Measurements from ENCODE around the gene PPM1L. TPM values are rescaled to one million over a fixed set of nuclear protein-coding genes. Genes with fewer than 3 reads are reported as not detected.

Gene PPM1L
- total RNA-seq, 1 experiment from 2014 or later: 7.3 TPM

- Histone ChIP-seq H2BK12ac (ENCODE audit: insufficient read length, low read depth, low read length) (no peak overlapping the region), H3K4ac (ENCODE audit: low read depth, low read length) (no peak overlapping the region), H3K18ac (ENCODE audit: insufficient read length, low read depth, low read length) (no peak overlapping the region), H3T11ph (ENCODE audit: low read length) (no peak overlapping the region), H3K79me2 (ENCODE audit: insufficient read depth, low read length) (no peaks in the 10 kb centered on the region), H2AK5ac (ENCODE audit: insufficient read length, low read length) (no peak overlapping the region), H3K79me1 (ENCODE audit: insufficient read depth, low read depth, low read length, poor library complexity, severe bottlenecking) (no peaks in the 10 kb centered on the region), H4K5ac (ENCODE audit: insufficient read length, low read depth, low read length) (no peak overlapping the region), H4K20me1 (ENCODE audit: control insufficient read depth, insufficient read depth, insufficient read length) (no peaks in the 10 kb centered on the region), H3K23ac (ENCODE audit: insufficient read length, low read depth, low read length) (no peak overlapping the region), H2BK15ac (ENCODE audit: low read depth, low read length) (no peak overlapping the region), H3K4me2 (ENCODE audit: insufficient read depth, insufficient read length, low read length) (no peak overlapping the region), H3K9ac (ENCODE audit: extremely low read depth, insufficient read length, low read length) (no peak overlapping the region), H3K23me2 (ENCODE audit: insufficient read length, low read depth, low read length, poor library complexity, severe bottlenecking) (peaks cover 8% of the 10 kb centered on the region), H3K14ac (ENCODE audit: insufficient read depth, low read length) (no peak overlapping the region), H2BK120ac (ENCODE audit: low read depth, low read length, poor library complexity, severe bottlenecking) (no peak overlapping the region), H3K27ac (ENCODE audit: insufficient read length, low read depth, low read length) (no peak overlapping the region), H3K27me3 (ENCODE audit: insufficient read depth, low read length) (peaks cover 3% of the 10 kb centered on the region; the same call in 1 of the 2 replicates), H2BK20ac (ENCODE audit: low read depth, low read length, poor library complexity, severe bottlenecking) (no peak overlapping the region), H4K91ac (ENCODE audit: insufficient read length, low read depth, low read length) (no peak overlapping the region), H3K4me1 (ENCODE audit: insufficient read depth, low read length) (no peaks in the 10 kb centered on the region), H4K8ac (replicated peaks; ENCODE audit: insufficient read length, low read depth, low read length) (no peak overlapping the region), H3K9me3 (ENCODE audit: control insufficient read depth, low read depth, low read length) (no peaks in the 10 kb centered on the region), H2AFZ (ENCODE audit: low read length) (no peak overlapping the region), H2BK5ac (ENCODE audit: insufficient read length, low read length) (no peak overlapping the region), H3K56ac (ENCODE audit: insufficient read length, low read depth, low read length) (no peak overlapping the region)
- TF ChIP-seq, protein P1, sequence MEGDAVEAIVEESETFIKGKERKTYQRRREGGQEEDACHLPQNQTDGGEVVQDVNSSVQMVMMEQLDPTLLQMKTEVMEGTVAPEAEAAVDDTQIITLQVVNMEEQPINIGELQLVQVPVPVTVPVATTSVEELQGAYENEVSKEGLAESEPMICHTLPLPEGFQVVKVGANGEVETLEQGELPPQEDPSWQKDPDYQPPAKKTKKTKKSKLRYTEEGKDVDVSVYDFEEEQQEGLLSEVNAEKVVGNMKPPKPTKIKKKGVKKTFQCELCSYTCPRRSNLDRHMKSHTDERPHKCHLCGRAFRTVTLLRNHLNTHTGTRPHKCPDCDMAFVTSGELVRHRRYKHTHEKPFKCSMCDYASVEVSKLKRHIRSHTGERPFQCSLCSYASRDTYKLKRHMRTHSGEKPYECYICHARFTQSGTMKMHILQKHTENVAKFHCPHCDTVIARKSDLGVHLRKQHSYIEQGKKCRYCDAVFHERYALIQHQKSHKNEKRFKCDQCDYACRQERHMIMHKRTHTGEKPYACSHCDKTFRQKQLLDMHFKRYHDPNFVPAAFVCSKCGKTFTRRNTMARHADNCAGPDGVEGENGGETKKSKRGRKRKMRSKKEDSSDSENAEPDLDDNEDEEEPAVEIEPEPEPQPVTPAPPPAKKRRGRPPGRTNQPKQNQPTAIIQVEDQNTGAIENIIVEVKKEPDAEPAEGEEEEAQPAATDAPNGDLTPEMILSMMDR (conservative IDR thresholded peaks at IDR 0.05): no peak
- Mint-ChIP-seq H3K27me3 (ENCODE audit: low read depth) (peaks cover 25% of the 10 kb centered on the region), H3K4me1 (peaks cover 6 to 15% of the 10 kb centered on the region in 2 experiments), H3K27ac (no peak overlapping the region), H3K36me3 (ENCODE audit: insufficient read depth in 1 of 3, low read depth in 3 of 3) (peaks cover 0 to 15% (median 3%) of the 10 kb centered on the region in 3 experiments; a peak in 5 of 7 replicates), H3K9me3 (peaks cover 2 to 10% of the 10 kb centered on the region in 2 experiments; a peak in 2 of 5 replicates), H3K4me3 (no peak overlapping the region)
- no CpG with 5 or more reads among the region's 1 CpG for WGBS (ENCODE audit: extremely low coverage, insufficient read length, low lambda C conversion rate)
- no peak for DNase-seq
Measured at GRCh38 chr3:161107311-161107710, 351.3 kb downstream of the PPM1L start.
